Measurements from ENCODE around the gene TNPO2. TPM values are rescaled to one million over a fixed set of nuclear protein-coding genes. Genes with fewer than 3 reads are reported as not detected.

Gene TNPO2
- total RNA-seq, 1 experiment from 2014 or later, result 83.5 TPM

- Histone ChIP-seq H3K4me3 (no peak overlapping the region), H3K36me3 (peaks cover 25% of the 10 kb centered on the region), H3K27me3 (no peaks in the 10 kb centered on the region), H3K9me3 (no peaks in the 10 kb centered on the region)
- no peak for DNase-seq
Observed at GRCh38 chr19:12652219-12652618, 71.5 kb downstream of the TNPO2 start.

GRCh38 chr19:12649941-12650340 is 73.8 kb downstream of the TNPO2 start:
- Histone ChIP-seq H3K36me3 (peaks cover 9% of the 10 kb centered on the region), H3K4me3 (no peak overlapping the region), H3K9me3 (no peaks in the 10 kb centered on the region), H3K27me3 (no peaks in the 10 kb centered on the region)
- DNase-seq, result no peak

Other genes starting within 250 kb of the TNPO2 start
- gene ZNF709, start 239.1 kb downstream of the TNPO2 start, total RNA-seq (2014; rRNA removed; shearing (Covaris generic); ENCODE audit: low replicate concordance), result 1.9 and 3.6 TPM in 2 replicates
- 2.0 and 6.4 TPM in 2 replicates for gene ZNF564, start 172.4 kb downstream of the TNPO2 start, total RNA-seq (2014; rRNA removed; shearing (Covaris generic); ENCODE audit: low replicate concordance)
- 4.3 and 5.4 TPM in 2 replicates for gene ZNF490, start 113.1 kb downstream of the TNPO2 start, total RNA-seq (2014; rRNA removed; shearing (Covaris generic); ENCODE audit: low replicate concordance)
- 11.7 and 13.6 TPM in 2 replicates for gene ZNF791, start 113.0 kb downstream of the TNPO2 start, total RNA-seq (2014; rRNA removed; shearing (Covaris generic); ENCODE audit: low replicate concordance)
- 37.5 and 91.0 TPM in 2 replicates for gene MAN2B1, start 57.2 kb downstream of the TNPO2 start, total RNA-seq (2014; rRNA removed; shearing (Covaris generic); ENCODE audit: low replicate concordance)
- 9.9 and 18.8 TPM in 2 replicates for gene WDR83, start 57.1 kb downstream of the TNPO2 start, total RNA-seq (2014; rRNA removed; shearing (Covaris generic); ENCODE audit: low replicate concordance)
- 127 and 140 TPM in 2 replicates for gene DHPS, start 42.1 kb downstream of the TNPO2 start, total RNA-seq (2014; rRNA removed; shearing (Covaris generic); ENCODE audit: low replicate concordance)
- gene GNG14, start 35.9 kb downstream of the TNPO2 start, total RNA-seq (2014; rRNA removed; shearing (Covaris generic); ENCODE audit: low replicate concordance), result not detected in 2 replicates
- 31.3 and 46.1 TPM in 2 replicates for gene FBXW9, start 27.3 kb downstream of the TNPO2 start, total RNA-seq (2014; rRNA removed; shearing (Covaris generic); ENCODE audit: low replicate concordance)
- 816 and 999 TPM in 2 replicates for gene TRIR, start 10.8 kb upstream of the TNPO2 start, total RNA-seq (2014; rRNA removed; shearing (Covaris generic); ENCODE audit: low replicate concordance)
- gene GET3, start 13.6 kb upstream of the TNPO2 start, total RNA-seq (2014; rRNA removed; shearing (Covaris generic); ENCODE audit: low replicate concordance), result 273 and 316 TPM in 2 replicates
- gene BEST2, start 27.9 kb upstream of the TNPO2 start, total RNA-seq (2014; rRNA removed; shearing (Covaris generic); ENCODE audit: low replicate concordance), result 0.30 TPM in 1 of 2 replicates, not detected in the other
- gene HOOK2, start 51.6 kb upstream of the TNPO2 start, total RNA-seq (2014; rRNA removed; shearing (Covaris generic); ENCODE audit: low replicate concordance), result 23.1 and 48.2 TPM in 2 replicates
- 82.5 and 125 TPM in 2 replicates for gene JUNB, start 67.6 kb upstream of the TNPO2 start, total RNA-seq (2014; rRNA removed; shearing (Covaris generic); ENCODE audit: low replicate concordance)
- gene PRDX2, start 77.9 kb upstream of the TNPO2 start, total RNA-seq (2014; rRNA removed; shearing (Covaris generic); ENCODE audit: low replicate concordance), result 279 and 325 TPM in 2 replicates
- 0.99 TPM in 1 of 2 replicates, not detected in the other for gene THSD8, start 78.1 kb upstream of the TNPO2 start, total RNA-seq (2014; rRNA removed; shearing (Covaris generic); ENCODE audit: low replicate concordance)
- 153 and 219 TPM in 2 replicates for gene RNASEH2A, start 82.7 kb upstream of the TNPO2 start, total RNA-seq (2014; rRNA removed; shearing (Covaris generic); ENCODE audit: low replicate concordance)
- 0.95 TPM in 1 of 2 replicates, not detected in the other for gene RTBDN, start 110.6 kb upstream of the TNPO2 start, total RNA-seq (2014; rRNA removed; shearing (Covaris generic); ENCODE audit: low replicate concordance)
- gene MAST1, start 114.6 kb upstream of the TNPO2 start, total RNA-seq (2014; rRNA removed; shearing (Covaris generic); ENCODE audit: low replicate concordance), result 3.4 and 9.8 TPM in 2 replicates
- 23.1 and 38.1 TPM in 2 replicates for gene DNASE2, start 157.5 kb upstream of the TNPO2 start, total RNA-seq (2014; rRNA removed; shearing (Covaris generic); ENCODE audit: low replicate concordance)
- gene KLF1, start 163.3 kb upstream of the TNPO2 start, total RNA-seq (2014; rRNA removed; shearing (Covaris generic); ENCODE audit: low replicate concordance), result not detected in 2 replicates
- 44.1 and 86.8 TPM in 2 replicates for gene GCDH, start 167.2 kb upstream of the TNPO2 start, total RNA-seq (2014; rRNA removed; shearing (Covaris generic); ENCODE audit: low replicate concordance)
- 1.7 and 2.4 TPM in 2 replicates for gene SYCE2, start 195.4 kb upstream of the TNPO2 start, total RNA-seq (2014; rRNA removed; shearing (Covaris generic); ENCODE audit: low replicate concordance)
- gene FARSA, start 209.8 kb upstream of the TNPO2 start, total RNA-seq (2014; rRNA removed; shearing (Covaris generic); ENCODE audit: low replicate concordance), result 184 and 410 TPM in 2 replicates
- 1,902 and 1,921 TPM in 2 replicates for gene CALR, start 214.7 kb upstream of the TNPO2 start, total RNA-seq (2014; rRNA removed; shearing (Covaris generic); ENCODE audit: low replicate concordance)
- 211 and 354 TPM in 2 replicates for gene RAD23A, start 221.9 kb upstream of the TNPO2 start, total RNA-seq (2014; rRNA removed; shearing (Covaris generic); ENCODE audit: low replicate concordance)
- gene GADD45GIP1, start 233.3 kb upstream of the TNPO2 start, total RNA-seq (2014; rRNA removed; shearing (Covaris generic); ENCODE audit: low replicate concordance), result 225 and 240 TPM in 2 replicates
- gene DAND5, start 245.6 kb upstream of the TNPO2 start, total RNA-seq (2014; rRNA removed; shearing (Covaris generic); ENCODE audit: low replicate concordance), result 0.33 and 1.2 TPM in 2 replicates